Measurements from ENCODE around the gene MAPK10.

DNA sequence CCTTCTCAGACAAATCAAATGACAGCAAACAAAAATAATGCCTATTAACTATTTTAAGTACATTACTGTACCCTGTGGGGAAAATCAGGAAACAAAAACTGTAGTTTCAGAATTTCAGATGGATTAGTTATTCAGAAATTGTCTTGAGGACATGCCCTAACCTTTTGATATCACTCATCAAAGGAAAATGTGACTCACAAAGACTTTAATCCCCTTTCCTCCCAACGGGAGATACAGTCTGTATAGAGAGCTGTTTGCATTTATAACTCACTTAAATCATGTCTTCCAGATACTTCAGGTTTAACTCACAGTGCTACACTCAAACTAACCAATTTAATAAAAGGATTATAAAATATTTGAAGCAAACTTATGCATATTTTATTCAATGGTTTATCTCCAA is 304.0 kb downstream of the MAPK10 start:
- no peak for TF ChIP-seq POLR2A (IDR thresholded peaks at IDR 0.05)
- no peak for TF ChIP-seq CTCF (IDR thresholded peaks at IDR 0.05)
